GM12878 (cell line): ENCODE results near the gene VPS16. TPM values are rescaled to one million over a fixed set of nuclear protein-coding genes. Genes with fewer than 3 reads are reported as not detected.
"Not testable (repeated sequence)": the region's sequence is repeated elsewhere in the genome, so short reads cannot be mapped to it uniquely, and the experiment has no call there.

Source experiments
- ATAC-seq: fragments of 200-7000 bp; cut with Tn5 transposase; 3 replicates; pipeline ENCODE4 v1.9.1; 2020; ENCODE audit warnings: mild to moderate bottlenecking, moderate library complexity
- BruUV-seq: library from RNA; stranded (reverse); fragments of 400-500 nt; replicated peaks from 2 replicates; lab custom pipeline; 2021; lab: Mats Ljungman, UMichigan
- CTCF ChIA-PET: fragments of 300-600 bp; sonication (Branson Sonifier 250); formaldehyde crosslinking; extraction: SDS; loops from one replicate; lab custom pipeline; 2021; ENCODE audit warnings: inconsistent platforms; lab: Yijun Ruan, JAX
- POLR2A ChIA-PET: fragments of 350-600 bp; formaldehyde crosslinking; extraction: SDS; loops from one replicate; lab custom pipeline; 2021; ENCODE audit warnings: inconsistent platforms; lab: Charles Lee
- RAD21 ChIA-PET: fragments of 300-600 bp; sonication (Branson Sonifier 250); formaldehyde crosslinking; loops from one replicate; lab custom pipeline; 2023; ENCODE audit warnings: antibody characterized with exemption; ENCODE audit not compliant: unreplicated experiment; lab: Charles Lee
- SMC1A ChIA-PET: fragments of 300-600 bp; sonication (Branson Sonifier 250); formaldehyde crosslinking; loops from one replicate; lab custom pipeline; 2023; ENCODE audit not compliant: unreplicated experiment, uncharacterized antibody; lab: Charles Lee
- DNase-seq: peaks from one replicate; pipeline ENCODE4 v3.0.0-alpha.2; 2011; ENCODE audit warnings: low read depth, low spot score
- FAIRE-seq: peaks from 3 replicates; lab custom pipeline; 2011; peaks lifted over from hg19 to GRCh38; lab: Jason Lieb, UNC
- H2AFZ ChIP-seq: 2 replicates; pipeline ENCODE4 v1.6.0; 2011; ENCODE audit warnings: low read depth, low read length, control low read depth; ENCODE audit not compliant: control insufficient read depth
- H3K27ac ChIP-seq: 2 replicates; pipeline ENCODE4 v1.5.1; 2011; ENCODE audit warnings: control low read depth; ENCODE audit not compliant: control insufficient read depth, insufficient read depth
- H3K27me3 ChIP-seq, 2 experiments: replicated peaks in 1 of 2; 2 replicates each; pipeline versions ENCODE4 v1.6.0 to v1.6.1; 2011; ENCODE audit warnings: low read length in 1 of 2; ENCODE audit not compliant: control insufficient read depth in 2 of 2, insufficient read depth in 2 of 2
- H3K36me3 ChIP-seq, 2 experiments: 2 replicates each; pipeline ENCODE4 v1.5.1; 2011; ENCODE audit warnings: low read length in 1 of 2; ENCODE audit not compliant: control insufficient read depth in 2 of 2, insufficient read depth in 2 of 2
- H3K4me1 ChIP-seq: 2 replicates; pipeline ENCODE4 v1.6.1; 2011; ENCODE audit warnings: mild to moderate bottlenecking, low read length, moderate library complexity, mixed read lengths; ENCODE audit not compliant: control insufficient read depth, insufficient read depth
- H3K4me2 ChIP-seq: 2 replicates; pipeline ENCODE4 v1.6.0; 2011; ENCODE audit warnings: control low read depth; ENCODE audit not compliant: control insufficient read depth, insufficient read depth
- H3K4me3 ChIP-seq: fragments of 200-600 bp; sonication (generic); 2 replicates; pipeline ENCODE4 v1.5.1; 2016
- H3K79me2 ChIP-seq: 2 replicates; pipeline ENCODE4 v1.6.0; 2011; ENCODE audit warnings: low read length; ENCODE audit not compliant: control insufficient read depth, insufficient read depth
- H3K9ac ChIP-seq: 2 replicates; pipeline ENCODE4 v1.8.0; 2011; ENCODE audit warnings: low read length, control low read depth, mixed read lengths; ENCODE audit not compliant: control insufficient read depth, insufficient read depth
- H3K9me3 ChIP-seq: replicated peaks from 3 replicates; pipeline ENCODE4 v1.5.1; 2011; ENCODE audit warnings: mild to moderate bottlenecking, low read length; ENCODE audit not compliant: control insufficient read depth, insufficient read depth
- H4K20me1 ChIP-seq: 2 replicates; pipeline ENCODE4 v1.6.0; 2011; ENCODE audit not compliant: control insufficient read depth, insufficient read depth
- ATF7 ChIP-seq: fragments of 450-650 bp; IDR thresholded peaks from 2 replicates; pipeline ENCODE4 v1.6.1; 2016; ENCODE audit warnings: low read depth, mild to moderate bottlenecking
- CREM ChIP-seq: IDR thresholded peaks from 2 replicates; pipeline ENCODE4 v1.6.1; 2014; ENCODE audit warnings: antibody characterized with exemption, low read depth
- FOXM1 ChIP-seq: IDR thresholded peaks from 2 replicates; pipeline ENCODE4 v1.6.1; 2012; ENCODE audit warnings: low read depth, mild to moderate bottlenecking, inconsistent platforms, low read length, moderate library complexity
- MYC ChIP-seq: IDR thresholded peaks from 2 replicates; pipeline ENCODE4 v1.6.1; 2011; ENCODE audit warnings: mild to moderate bottlenecking, low read length, moderate library complexity, inconsistent platforms; ENCODE audit not compliant: insufficient read depth, insufficient replicate concordance, insufficient read length, severe bottlenecking
- NRF1 ChIP-seq: conservative IDR thresholded peaks from 2 replicates; pipeline ENCODE4 v1.6.1; 2011; ENCODE audit warnings: mild to moderate bottlenecking, low read depth, low read length, improper control_type of control experiment
- ZBTB4 ChIP-seq: fragments of 450-650 bp; formaldehyde crosslinking; IDR thresholded peaks from 2 replicates; pipeline ENCODE4 v1.4.0; 2022; ENCODE audit warnings: mild to moderate bottlenecking, moderate library complexity
- WGBS: methylation state at CpG from one replicate; pipeline ENCODE4 v1.1.6; 2016; ENCODE audit warnings: low lambda C conversion rate; ENCODE audit not compliant: insufficient replicate concordance, insufficient coverage; ENCODE audit errors: missing lambda C conversion rate; 5-methylcytosine and 5-hydroxymethylcytosine counted together
- in situ Hi-C: fragments of 300-500 bp; cut with MboI; formaldehyde crosslinking; loops from 9 replicates; pipeline ENCODE4 v1.14.3; 2018; ENCODE audit warnings: mixed read lengths
- intact Hi-C: fragments of 100-400 bp; cut with micrococcal nuclease; formaldehyde crosslinking; loops from one replicate; pipeline ENCODE4 v1.14.2; 2022; ENCODE audit not compliant: unreplicated experiment
- polyA plus RNA-seq, 11 experiments: library from polyadenylated mRNA; depleted of rRNA in 4 of 11; unstranded in 6 of 11; stranded (reverse) in 5 of 11; fragments of >200 nt; fragmentation: Nextera tagmentation in 4 of 11; fragmentation: Illumina TruSeq in 1 of 11; extraction: Ambion mirVana in 4 of 11; extraction: Trizol in 1 of 11; gene quantifications; 1 replicate in 1 of 11; 2 replicates in 10 of 11; pipeline versions ENCODE4 v1.2.1 to v1.2.3, GENCODE V29; 2011 to 2016; ENCODE audit warnings: inconsistent platforms in 2 of 11, missing spikeins in 2 of 11, low read depth in 1 of 11
- total RNA-seq, 4 experiments: library from RNA; depleted of rRNA in 3 of 4; stranded (reverse); fragments of >200 nt in 3 of 4; fragmentation: Illumina TruSeq in 1 of 4; extraction: Trizol in 1 of 4; gene quantifications; 2 replicates each; pipeline versions ENCODE4 v1.2.1 to v1.2.3, GENCODE V29; 2013 to 2021
- TF ChIP-seq, protein P1 (sequence below): fragments of 150-350 bp; IDR thresholded peaks from 2 replicates; pipeline ENCODE4 v1.6.1; 2014; ENCODE audit warnings: mild to moderate bottlenecking, low read depth, low read length

The VPS16 gene
- total and polyA plus RNA-seq, 10 of the 15 experiments (the other 5 are each of a cell fraction or from before 2014, with no cell fraction given) = 8.4 to 37.5 (median 26.4) TPM

GRCh38 chr20:2806351-2806701 lies 34.2 kb upstream of the VPS16 start (continued):
- TF ChIP-seq CREM = no peak
- TF ChIP-seq, protein P1, sequence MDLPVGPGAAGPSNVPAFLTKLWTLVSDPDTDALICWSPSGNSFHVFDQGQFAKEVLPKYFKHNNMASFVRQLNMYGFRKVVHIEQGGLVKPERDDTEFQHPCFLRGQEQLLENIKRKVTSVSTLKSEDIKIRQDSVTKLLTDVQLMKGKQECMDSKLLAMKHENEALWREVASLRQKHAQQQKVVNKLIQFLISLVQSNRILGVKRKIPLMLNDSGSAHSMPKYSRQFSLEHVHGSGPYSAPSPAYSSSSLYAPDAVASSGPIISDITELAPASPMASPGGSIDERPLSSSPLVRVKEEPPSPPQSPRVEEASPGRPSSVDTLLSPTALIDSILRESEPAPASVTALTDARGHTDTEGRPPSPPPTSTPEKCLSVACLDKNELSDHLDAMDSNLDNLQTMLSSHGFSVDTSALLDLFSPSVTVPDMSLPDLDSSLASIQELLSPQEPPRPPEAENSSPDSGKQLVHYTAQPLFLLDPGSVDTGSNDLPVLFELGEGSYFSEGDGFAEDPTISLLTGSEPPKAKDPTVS = no peak
- TF ChIP-seq, all 136 proteins: peak for 0

- CTCF ChIA-PET = no interaction called here
- WGBS = 25% methylated on average over 4 of the region's 4 CpGs
- DNase-seq (no peak), ATAC-seq (no peak), FAIRE-seq (no peak)
- Histone ChIP-seq H4K20me1 (no peaks in the 10 kb centered on the region), H3K4me2 (no peak overlapping the region), H3K9me3 (no peaks in the 10 kb centered on the region; the same call in 2 of the 3 replicates), H3K4me1 (no peaks in the 10 kb centered on the region), H2AFZ (no peak overlapping the region), H3K9ac (no peak overlapping the region), H3K36me3 (no peaks in the 10 kb centered on the region), H3K79me2 (no peaks in the 10 kb centered on the region), H3K4me3 (no peak overlapping the region), H3K27me3 (peaks cover 5 to 11% of the 10 kb centered on the region in 2 experiments; a peak in 3 of 4 replicates), H3K27ac (no peak overlapping the region)
- in situ Hi-C loops (no loop called here), intact Hi-C loops (no loop called here)
- BruUV-seq = no TSS peak
- no peak for TF ChIP-seq ZBTB4 (CRISPR knock-in tag)
- no peak for TF ChIP-seq NRF1
- TF ChIP-seq MYC = no peak
- no peak for TF ChIP-seq FOXM1
- TF ChIP-seq ATF7 = no peak
- RAD21 ChIA-PET = no interaction called here
- POLR2A ChIA-PET = no interaction called here
- SMC1A ChIA-PET = no interaction called here
These were observed 33.5 kb upstream of the VPS16 start for GRCh38 chr20:2807019-2807418.

GRCh38 chr20:2807929-2808328 lies 32.6 kb upstream of the VPS16 start:
- H4K20me1 ChIP-seq, H3K79me2 ChIP-seq, H3K4me2 ChIP-seq, SMC1A ChIA-PET, DNase-seq, H3K36me3 ChIP-seq, intact Hi-C loops, H3K9me3 ChIP-seq, RAD21 ChIA-PET, H3K4me1 ChIP-seq, H2AFZ ChIP-seq, H3K27me3 ChIP-seq, H3K4me3 ChIP-seq, H3K27ac ChIP-seq, FAIRE-seq, in situ Hi-C loops, ATAC-seq, H3K9ac ChIP-seq, BruUV-seq: not testable (repeated sequence)
- ChIA-PET POLR2A (interaction anchor here (0.5 to 0.7 kb wide), 2 partner anchors 277 to 438 kb away, joined by 5 read pairs; no protein-coding TSS in a partner anchor), CTCF (interaction anchor here (0.6 kb wide), 1 partner anchor 104 kb away, joined by 3 read pairs; no protein-coding TSS in a partner anchor)
- 32% methylated on average over 9 of the region's 9 CpGs for WGBS
